ENCODE results near the gene GGA1. TPM values are rescaled to one million over a fixed set of nuclear protein-coding genes. Genes with fewer than 3 reads are reported as not detected.

The GGA1 gene
- total and polyA plus RNA-seq, 2 of the 4 experiments (the other 2 are of a cell fraction) = 17.2 to 48.5 TPM

GRCh38 chr22:37663521-37664140 is 55.0 kb downstream of the GGA1 start:
- DNase-seq = peak; percentile 80
- peak overlapping the region; percentile 40; the same call in 1 of the 2 replicates for H3K4ac ChIP-seq (ENCODE audit: low read depth, low read length)
- H3K56ac ChIP-seq (ENCODE audit: extremely low read depth, insufficient read depth, low read length) = no peak overlapping the region
- peaks cover 27% of the 10 kb centered on the region for H3K4me1 ChIP-seq (ENCODE audit: control insufficient read depth, insufficient read depth, low read length)
- 0 out of 2 replicates have a peak overlapping the region, but pooled peaks have one; percentile 41 for H3K23ac ChIP-seq (ENCODE audit: low read depth, low read length)
- H3K36me3 ChIP-seq (ENCODE audit: control insufficient read depth, insufficient read depth, low read length) = peaks cover 14% of the 10 kb centered on the region
- peak overlapping the region; percentile 37 for H2BK120ac ChIP-seq (ENCODE audit: low read depth, low read length)
- CTCF ChIA-PET = interaction anchor here (0.6 to 1.7 kb wide), 2 partner anchors 20 to 105 kb away, joined by 3 to 5 read pairs; no protein-coding TSS in a partner anchor
- H2BK20ac ChIP-seq (ENCODE audit: low read depth, low read length) = peak overlapping the region; percentile 16; the same call in 1 of the 2 replicates
- in situ Hi-C loops (cut with MboI; ENCODE audit: low sequenced_read_pairs) = no loop called here
- H2BK15ac ChIP-seq (ENCODE audit: low read depth, low read length) = no peak overlapping the region
- no peak overlapping the region for H3K4me3 ChIP-seq (ENCODE audit: insufficient read depth, low read depth, low read length)
- no peak overlapping the region for H3K4me2 ChIP-seq (ENCODE audit: low read depth, low read length)
- no peak overlapping the region for H4K5ac ChIP-seq (ENCODE audit: low read depth, low read length)
- no peak overlapping the region for H2AK9ac ChIP-seq (replicated peaks; ENCODE audit: low read depth, low read length, poor library complexity)
- H4K20me1 ChIP-seq (ENCODE audit: insufficient read depth, low read length) = peaks cover 31% of the 10 kb centered on the region
- H4K8ac ChIP-seq (ENCODE audit: low read depth in 2 of 2, low read length in 2 of 2) = peak overlapping the region in 1 of 2 experiments; percentile 32; a peak in 1 of 4 replicates
- WGBS, 2 experiments (ENCODE audit: extremely low coverage in 2 of 2, insufficient read length in 1 of 2) = 42% methylated on average over 2 of the region's 16 CpGs; no CpG with 5 or more reads in 1 of the 2 experiments
- H4K91ac ChIP-seq (ENCODE audit: insufficient read depth, low read depth, low read length) = no peak overlapping the region
- peak overlapping the region; percentile 70; the same call in 1 of the 2 replicates for H2AK5ac ChIP-seq (ENCODE audit: low read depth, low read length)
- H3K27me3 ChIP-seq (ENCODE audit: control insufficient read depth, insufficient read depth, low read length) = no peaks in the 10 kb centered on the region
- BruUV-seq (replicated peaks) = no TSS peak
- TF ChIP-seq RCOR1 (IDR thresholded peaks at IDR 0.05; ENCODE audit: insufficient replicate concordance, low read length) = no peak
- no peak for TF ChIP-seq SMC3 (IDR thresholded peaks at IDR 0.05; ENCODE audit: low read depth, low read length)
- TF ChIP-seq, protein P1, sequence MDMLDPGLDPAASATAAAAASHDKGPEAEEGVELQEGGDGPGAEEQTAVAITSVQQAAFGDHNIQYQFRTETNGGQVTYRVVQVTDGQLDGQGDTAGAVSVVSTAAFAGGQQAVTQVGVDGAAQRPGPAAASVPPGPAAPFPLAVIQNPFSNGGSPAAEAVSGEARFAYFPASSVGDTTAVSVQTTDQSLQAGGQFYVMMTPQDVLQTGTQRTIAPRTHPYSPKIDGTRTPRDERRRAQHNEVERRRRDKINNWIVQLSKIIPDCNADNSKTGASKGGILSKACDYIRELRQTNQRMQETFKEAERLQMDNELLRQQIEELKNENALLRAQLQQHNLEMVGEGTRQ (IDR thresholded peaks at IDR 0.05; ENCODE audit: low read depth, low read length) = no peak
- TF ChIP-seq RAD21 (IDR thresholded peaks at IDR 0.05; ENCODE audit: low read length) = no peak
- no peak for TF ChIP-seq POLR2A (IDR thresholded peaks at IDR 0.05; ENCODE audit: low read depth, low read length)
- peak; percentile 18 for ATAC-seq (ENCODE audit: low read depth)
- intact Hi-C loops (cut with micrococcal nuclease) = no loop called here
- no peak overlapping the region for H3K9ac ChIP-seq (ENCODE audit: low read depth, low read length)
- H3K18ac ChIP-seq (ENCODE audit: low read depth, low read length) = no peak overlapping the region
- H3K9me3 ChIP-seq (ENCODE audit: control insufficient read depth, insufficient read depth, low read length) = no peaks in the 10 kb centered on the region
- peaks cover 11% of the 10 kb centered on the region for H3K9me1 ChIP-seq (ENCODE audit: insufficient read depth, low read length)
- peaks cover 45 to 90% of the 10 kb centered on the region in 2 experiments for H3K79me1 ChIP-seq (ENCODE audit: low read depth in 1 of 2, low read length in 2 of 2)
- POLR2A ChIA-PET (ENCODE audit: unreplicated experiment) = interaction anchor here (0.8 kb wide), 1 partner anchor 20 kb away, joined by 3 read pairs; no protein-coding TSS in a partner anchor
- peak overlapping the region; percentile 55 for H3K27ac ChIP-seq (ENCODE audit: insufficient read depth, low read length)
- H2AFZ ChIP-seq (replicated peaks; ENCODE audit: low read length, poor library complexity) = no peak overlapping the region
- dilution Hi-C loops (cut with HindIII; ENCODE audit: low sequenced_read_pairs, unreplicated experiment) = no loop called here
- H3K14ac ChIP-seq (replicated peaks; ENCODE audit: low read depth, low read length) = 0 out of 2 replicates have a peak overlapping the region, but pooled peaks have one; percentile 3
- peak overlapping the region; percentile 41 for H2BK5ac ChIP-seq (ENCODE audit: low read depth, low read length, poor library complexity, severe bottlenecking)

Data from IMR-90 (cell line).